Measurements from ENCODE around the gene MGAT5.
"Not testable (repeated sequence)": the region's sequence is repeated elsewhere in the genome, so short reads cannot be mapped to it uniquely, and the experiment has no call there.

MGAT5 gene

DNA sequence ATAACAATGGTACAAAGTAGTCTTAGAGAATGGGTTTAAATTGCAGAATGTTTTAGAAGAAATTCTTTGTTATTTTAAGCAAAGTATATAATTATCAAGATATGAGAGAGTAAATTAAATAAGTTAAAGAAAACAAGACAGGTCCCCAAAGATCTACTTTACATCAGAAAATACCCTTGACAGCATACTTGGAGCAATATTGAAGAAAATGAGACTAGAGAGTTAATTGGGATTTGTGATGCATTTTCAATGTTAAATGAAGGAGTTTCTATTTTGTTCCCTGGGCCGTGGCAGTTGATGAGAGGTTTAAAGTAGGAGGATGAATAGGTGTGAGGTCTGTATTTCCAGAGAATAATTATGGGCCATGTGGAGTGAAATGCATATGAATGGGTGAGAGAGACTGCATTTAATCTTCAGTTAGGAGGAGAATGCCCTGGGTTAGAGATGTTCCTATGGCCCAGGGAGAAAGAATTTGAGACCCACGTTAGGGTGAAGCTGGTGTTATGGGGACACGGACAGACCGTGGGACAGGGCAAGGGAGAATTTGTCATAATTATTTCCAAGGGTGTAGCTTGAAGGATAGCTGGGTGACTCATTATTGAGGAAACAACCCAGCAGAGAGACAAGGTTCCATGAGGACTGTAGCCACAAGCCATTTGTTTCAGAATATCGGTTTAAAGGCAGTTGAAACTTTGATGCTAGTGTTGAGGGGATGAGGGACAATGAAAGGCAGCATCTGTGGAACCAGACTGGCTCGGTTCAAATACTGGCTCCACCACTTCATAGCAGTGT, 22.7 kb downstream of the MGAT5 start:
- DNase-seq (ENCODE audit: low read depth), result no peak

DNA sequence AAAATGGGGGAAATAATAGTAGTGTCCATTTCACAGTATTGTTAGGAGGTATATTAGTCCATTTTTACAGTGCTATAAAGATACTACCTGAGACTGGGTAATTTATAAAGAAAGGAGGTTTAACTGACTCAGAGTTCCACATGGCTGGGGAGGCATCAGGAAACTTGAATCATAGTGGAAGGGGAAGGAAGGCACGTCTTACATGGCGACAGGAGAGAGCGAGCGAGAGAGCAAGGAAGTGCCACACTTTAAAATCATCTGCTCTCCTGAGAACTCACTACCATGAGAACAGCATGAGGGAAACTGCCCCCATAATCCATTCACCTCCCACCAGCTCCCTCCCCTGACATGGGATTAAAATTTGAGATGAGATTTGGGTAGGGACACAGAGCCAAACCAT, 23.4 kb downstream of the MGAT5 start:
- no peak for DNase-seq (ENCODE audit: low read depth)

DNA sequence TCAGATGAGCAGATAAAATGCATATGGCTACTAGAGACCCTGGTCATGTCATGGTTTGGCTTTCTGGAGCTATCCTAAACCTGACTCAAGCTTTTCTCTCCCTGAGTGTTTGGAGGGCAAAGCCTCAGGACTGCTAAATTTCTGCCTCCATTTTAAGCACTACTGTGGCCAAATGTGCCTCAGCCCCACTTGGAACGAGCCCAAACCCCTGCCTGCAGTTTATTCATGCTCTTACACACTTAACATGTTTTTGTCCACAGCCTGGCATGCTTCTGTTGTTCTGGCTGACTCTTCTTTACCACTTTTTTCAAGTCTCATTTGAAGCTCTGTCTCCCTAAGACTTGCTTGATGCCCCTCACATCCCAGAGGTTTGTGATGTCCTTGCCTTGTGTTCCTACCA, 24.7 kb downstream of the MGAT5 start:
- no peak for DNase-seq (ENCODE audit: low read depth)

DNA sequence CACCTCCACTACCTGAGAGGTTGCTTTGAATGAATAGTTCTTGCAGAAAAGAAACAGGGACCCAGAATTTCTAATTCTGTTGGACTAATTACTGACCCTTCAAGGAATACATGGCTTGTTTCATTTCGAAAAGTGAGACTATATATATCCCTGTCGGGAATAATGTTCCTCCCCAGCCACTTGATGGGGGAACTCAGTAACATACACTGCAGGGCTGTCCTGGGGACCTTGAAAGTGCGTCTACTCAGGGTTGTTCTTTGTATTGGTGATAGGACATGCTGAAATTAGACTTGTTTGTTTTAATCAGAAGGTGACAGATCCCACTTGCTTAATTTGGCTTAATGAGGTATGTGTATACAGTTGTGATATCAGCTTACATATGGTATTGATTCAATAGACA, 25.5 kb downstream of the MGAT5 start:
- no peak for DNase-seq (ENCODE audit: low read depth)

DNA sequence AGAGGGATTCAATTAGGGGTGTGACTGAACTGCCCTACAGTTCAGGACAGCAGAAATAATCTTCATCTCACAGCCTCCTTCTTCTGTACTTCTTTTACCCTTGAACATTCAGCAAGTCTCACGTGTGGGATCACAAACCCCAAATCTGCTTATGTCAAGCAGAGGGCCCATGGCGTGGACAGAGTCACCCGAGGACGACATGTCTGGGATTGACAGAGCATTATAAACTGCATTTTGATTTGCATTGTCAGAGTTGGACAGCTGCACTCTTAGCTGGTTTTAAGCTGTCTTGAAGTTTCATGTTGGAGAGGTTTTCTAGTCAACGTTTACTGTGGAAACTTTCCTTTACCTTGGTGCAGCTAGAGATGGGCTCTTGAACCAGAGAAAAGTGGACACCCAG, 26.4 kb downstream of the MGAT5 start:
- no peak for DNase-seq (ENCODE audit: low read depth)

DNA sequence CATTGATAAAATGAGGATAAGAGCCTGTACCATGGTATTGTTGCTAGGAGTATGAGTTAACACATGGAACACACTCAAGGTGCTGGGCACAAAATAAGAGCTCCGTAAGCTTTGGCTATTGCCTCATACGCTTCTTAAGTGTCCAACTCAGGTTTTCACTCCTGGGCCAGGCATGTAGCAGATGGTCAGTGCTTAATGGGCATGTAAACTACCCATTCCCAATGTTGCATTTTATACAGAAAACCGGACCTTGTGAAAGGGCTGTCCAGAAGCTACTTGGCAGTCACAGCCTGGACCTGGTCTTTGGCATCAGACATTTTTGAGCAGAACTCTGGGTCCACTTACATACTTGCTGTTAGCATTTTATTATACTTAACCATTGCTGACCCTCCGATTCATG, 26.9 kb downstream of the MGAT5 start:
- no peak for DNase-seq (ENCODE audit: low read depth)

DNA sequence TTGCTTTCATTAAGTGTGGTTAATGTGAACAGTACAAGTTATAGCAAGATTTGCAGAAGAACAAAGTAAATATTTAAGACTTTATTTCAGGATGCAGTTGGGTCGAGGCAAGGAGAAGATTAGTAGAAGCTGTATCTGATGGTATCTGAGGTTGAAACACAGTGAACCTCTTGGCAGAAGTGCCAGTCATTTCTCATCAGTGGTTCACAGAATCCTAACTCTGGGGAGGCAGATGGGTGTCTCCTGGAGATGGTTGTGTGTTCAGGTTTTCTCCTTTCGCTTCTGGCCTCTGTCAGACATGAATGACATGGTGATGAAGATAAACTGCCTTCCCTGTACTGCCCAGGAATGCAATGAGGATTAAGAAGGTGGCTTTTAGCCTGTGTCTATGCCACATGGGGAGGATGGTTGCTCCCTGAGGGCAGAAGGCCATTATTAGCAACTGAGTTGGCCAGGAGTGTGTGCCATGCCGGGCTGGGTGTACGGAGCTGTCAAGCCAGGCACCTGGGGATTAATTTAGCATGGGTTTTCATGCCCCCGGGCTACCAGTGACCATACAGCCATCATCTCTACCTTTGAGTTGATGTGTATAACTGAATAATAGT, 28.0 kb downstream of the MGAT5 start:
- no peak for DNase-seq (ENCODE audit: low read depth)

DNA sequence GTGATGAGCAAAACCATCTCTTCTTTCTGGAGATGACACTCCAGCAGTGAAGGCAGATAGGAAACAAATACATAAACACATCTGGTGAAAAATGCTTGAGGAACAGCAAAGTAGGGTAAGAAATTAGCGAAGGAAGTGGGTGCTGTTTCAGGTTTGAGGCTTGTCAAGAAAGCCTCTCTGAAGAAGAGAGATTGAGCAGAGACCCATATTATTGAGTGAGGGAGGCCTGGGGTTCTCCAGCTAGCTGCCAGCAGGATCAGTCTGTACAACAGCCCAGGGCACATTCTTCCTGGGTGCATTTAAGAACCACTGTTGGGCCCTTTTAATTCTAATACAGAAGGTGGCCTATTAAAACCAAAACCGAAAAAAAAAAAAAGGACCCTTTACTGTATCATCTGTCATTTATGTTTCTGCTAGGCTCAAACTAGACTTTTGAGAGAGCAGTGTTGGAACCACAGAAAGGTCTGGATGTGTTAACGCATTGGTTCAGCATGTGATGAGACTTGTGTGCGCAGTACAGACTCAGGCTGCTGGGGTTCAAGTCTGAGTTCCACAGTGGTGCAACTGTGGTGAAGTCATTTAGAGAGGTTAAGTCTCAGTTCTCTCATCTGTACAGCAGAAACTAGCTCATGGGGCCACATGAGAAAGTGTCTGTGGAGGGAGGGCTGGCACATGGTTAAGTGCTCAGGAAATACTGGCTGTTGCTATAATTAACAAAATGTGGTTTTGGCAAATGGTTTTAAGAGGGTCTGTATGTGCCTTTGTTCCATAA, 28.9 kb downstream of the MGAT5 start:
- no peak for DNase-seq (ENCODE audit: low read depth)

DNA sequence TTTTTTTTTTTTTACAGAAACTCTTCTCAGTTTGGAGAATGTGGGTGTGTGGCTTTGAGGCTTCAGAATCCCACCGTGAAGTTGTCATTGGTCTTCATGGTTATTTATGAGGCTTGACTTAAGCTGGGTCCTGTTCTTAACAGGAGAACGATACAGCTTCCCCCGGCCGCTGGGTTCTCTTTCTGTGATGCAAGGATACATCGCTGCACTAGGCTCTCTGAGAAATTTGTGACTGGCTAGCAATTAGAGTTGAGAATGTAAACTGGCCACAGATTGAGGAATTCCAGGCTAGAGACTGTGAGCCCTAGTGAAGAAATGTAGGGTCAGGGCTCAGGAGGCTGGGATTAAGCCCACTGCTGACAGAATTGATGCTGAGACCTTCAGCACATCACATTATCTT, 29.8 kb downstream of the MGAT5 start:
- DNase-seq (ENCODE audit: low read depth), result no peak

DNA sequence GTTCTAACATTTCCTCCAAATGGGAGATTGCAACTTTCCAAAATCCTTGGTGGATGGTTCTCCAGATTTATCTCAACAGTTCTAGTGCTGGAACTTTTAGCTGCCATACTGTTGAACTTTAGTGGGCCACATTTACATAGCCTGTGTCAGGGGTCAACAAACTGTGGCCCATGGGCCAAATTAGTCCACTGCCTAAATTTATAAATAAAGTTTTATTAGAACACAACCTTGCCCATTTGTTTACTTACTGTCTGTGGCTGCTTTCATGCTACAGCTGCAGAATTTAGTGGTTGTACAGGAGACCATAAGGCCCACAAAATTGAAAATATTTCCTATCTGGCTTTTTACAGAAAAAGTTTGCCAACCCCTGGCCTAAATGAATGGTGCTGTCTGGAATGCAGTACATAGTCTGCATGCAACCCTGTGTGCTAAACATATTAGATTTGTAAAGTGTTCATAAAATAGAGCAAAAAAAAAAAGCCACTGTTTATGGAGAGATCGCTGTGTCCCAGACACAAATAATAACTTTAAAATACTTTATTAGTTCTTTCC, 30.3 kb downstream of the MGAT5 start:
- no peak for DNase-seq (ENCODE audit: low read depth)

DNA sequence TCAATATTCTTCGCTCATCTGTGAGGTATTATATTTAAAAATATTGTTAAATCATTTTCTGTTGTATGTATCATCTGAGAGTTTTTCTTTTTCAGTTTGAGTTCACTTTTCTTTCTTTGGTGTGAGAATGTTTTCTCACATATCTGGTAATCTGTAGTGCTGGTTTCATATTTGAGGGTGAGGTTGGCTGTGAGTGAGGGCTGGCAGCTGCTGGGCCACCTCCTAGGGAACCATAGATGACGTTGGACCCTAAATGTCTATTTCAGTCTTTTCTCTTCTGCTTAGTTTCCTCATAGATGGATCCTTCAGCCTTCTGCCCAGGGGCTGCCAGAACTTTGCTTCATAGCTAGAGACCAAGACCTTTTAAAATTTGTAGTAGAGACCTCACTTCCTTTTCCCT, 33.5 kb downstream of the MGAT5 start:
- no peak for DNase-seq (ENCODE audit: low read depth)

DNA sequence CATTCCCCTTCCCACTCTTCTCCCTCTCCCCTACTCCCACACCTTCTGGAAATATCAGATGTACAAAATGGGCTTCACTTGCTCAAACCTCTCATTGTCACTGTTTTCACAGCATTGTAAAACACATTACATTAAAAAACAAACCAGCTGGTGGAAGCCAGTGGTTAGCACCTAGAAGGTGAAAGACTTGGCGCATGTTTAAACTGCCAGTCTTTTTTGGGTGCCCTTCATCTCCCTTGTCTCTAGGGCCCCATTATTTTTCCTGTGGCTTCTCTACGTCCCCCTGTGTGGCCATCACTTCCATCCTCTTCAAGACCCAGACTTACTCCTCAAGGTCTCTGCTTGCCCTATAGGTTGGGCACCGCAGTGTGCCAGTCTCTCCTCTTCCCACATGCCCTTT, 34.9 kb downstream of the MGAT5 start:
- no peak for DNase-seq (ENCODE audit: low read depth)

DNA sequence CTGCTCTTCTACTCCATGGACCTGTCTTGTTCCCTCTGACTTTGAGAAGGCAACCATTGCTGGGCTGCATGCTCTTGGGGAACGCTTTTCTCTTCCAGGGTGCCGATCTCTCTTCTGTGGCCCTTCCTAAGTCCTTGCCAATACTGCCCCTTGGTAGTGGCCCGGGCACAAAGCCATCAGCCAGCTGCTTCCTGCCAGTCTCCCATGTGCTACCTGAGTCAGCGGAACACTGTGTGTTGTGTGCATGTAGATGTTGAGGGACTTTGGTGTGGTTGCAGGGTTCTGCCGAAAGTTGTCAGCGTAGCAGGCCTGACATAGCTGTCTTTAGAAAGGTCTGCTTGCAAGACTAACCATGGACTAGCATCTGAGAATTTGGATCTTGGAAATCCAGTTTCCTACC, 35.4 kb downstream of the MGAT5 start:
- no peak for DNase-seq (ENCODE audit: low read depth)

DNA sequence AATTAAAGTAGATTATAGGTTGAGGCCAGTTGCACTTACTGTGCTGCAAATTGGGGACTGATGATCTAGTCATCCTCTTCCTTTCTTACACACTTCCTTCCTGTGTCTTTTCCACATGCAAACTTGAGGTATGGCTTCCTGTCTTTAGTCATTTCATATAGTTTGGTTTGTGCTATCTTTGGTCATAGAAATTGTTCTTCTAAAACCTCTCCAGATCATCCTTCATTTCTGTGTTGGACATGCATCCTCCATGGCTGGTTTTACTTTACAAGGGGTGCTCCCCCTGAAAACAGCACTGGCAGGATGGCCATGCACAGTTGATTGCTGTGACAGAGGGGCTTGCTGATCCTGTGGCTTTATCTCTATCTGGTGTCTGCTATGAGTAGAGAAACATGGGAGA, 36.5 kb downstream of the MGAT5 start:
- DNase-seq (ENCODE audit: low read depth), result no peak

DNA sequence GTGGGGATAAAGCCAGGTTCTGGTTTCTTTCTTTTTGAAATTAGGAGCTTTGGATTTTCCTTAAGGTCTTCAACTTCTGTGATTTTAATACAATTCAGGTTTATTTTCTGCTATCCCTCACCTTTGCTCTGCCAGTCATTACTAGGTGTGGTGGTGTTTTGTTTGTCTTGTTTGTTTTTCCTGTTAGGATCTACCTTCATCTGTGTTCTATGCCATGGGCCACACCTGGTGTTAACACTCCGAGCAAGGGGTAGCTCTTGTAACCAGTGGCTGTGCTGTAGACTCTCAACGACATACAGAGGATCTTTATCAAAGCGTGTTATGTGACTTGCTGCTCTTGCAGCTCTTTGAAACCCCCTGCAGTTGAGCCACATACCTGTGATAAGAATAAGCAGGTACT, 38.6 kb downstream of the MGAT5 start:
- no peak for DNase-seq (ENCODE audit: low read depth)

DNA sequence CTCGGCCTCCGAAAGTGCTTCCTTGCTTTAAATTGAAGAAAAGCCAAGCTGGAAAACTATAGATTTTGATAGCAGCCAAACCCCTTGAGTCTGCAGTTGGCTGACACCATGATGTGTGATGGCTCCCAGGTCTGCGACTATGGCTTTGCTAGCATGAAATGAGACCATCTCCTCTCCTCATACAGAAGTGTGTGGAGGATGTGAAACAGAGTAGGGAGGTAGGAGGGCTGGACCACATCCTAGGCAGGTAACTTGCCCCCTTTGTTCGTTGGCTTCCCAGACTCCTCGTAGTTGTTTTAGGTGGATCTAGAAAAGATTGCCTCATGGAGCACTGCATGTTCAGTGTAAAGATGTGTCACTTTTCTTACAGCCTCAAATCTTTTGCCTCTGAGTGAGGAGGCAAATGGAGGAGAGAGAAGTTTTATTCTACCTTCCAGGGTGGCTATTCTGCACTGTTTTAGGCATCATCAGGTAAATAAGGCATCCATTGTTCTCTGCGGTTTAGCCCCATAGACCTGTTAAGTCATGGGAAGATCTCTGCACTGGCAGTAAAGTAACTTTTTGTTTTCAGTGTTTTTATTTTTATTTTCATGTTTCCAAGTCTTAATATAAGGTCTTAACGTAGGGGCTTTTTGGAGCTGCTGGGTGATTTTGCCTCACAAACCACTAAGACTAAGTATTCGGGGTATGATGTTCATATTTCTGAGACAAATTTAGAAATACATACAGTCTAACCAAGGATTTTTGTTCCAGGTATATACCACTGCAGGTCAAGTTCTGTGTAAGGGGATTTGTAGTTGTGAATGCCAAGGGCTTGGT, 40.1 kb downstream of the MGAT5 start:
- DNase-seq (ENCODE audit: low read depth), result no peak

DNA sequence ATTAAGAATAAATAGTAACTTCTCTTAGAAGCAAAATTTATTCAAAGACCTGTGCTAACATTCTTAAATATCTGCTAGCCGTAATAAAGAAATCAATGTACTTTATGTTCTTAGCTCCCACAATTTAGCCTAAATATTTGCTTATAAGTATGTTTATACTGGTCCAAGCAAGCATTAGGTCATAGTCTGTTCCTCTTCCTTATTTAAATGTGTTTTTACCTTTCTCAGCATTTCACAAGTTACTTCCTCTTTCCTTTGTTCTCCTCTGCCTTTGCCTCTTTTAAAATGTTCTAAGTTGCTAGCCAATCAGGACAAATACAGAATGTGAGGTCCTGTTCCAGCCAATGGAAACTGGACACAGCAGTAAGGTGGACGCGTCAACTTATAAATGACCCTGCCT, 40.7 kb downstream of the MGAT5 start:
- not testable (repeated sequence) for DNase-seq (ENCODE audit: low read depth)

DNA sequence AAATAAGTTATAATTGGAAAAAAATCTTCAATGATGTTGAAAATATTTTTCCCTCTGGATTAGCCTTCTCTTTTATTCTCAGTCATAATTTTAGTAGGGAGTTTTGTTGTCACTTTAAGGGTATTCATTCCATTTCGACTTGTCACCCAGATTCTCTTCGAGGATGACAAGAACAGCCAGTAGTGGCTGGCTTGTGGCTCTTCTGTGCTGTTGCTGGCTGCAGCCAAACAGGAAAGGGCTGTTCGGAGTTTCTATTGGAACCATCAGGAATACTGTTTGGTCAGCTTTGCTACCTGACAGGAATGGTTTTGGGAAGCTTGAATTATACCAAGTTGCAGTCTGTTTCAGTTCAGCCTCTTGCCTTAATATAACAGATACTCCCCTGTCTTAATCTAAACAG, 41.6 kb downstream of the MGAT5 start:
- DNase-seq (ENCODE audit: low read depth), result no peak

DNA sequence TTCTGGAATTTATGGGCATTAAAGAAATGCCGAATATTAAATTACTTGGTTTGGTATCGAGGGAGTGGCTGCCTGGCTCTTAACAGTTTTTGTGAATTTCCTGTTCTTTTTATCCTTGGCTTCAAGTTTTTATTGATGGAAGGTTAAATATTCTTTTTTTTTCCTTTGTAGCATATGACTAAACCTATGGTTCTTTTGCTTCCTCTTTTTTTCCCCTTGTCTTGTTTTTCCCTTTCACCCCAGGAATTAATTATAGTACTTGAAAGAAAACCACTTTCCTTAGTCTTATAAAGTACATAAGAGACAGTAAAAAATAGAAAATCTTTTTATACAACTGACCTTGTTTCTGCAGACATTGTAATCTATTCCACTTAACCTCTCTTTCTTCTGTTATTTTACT, 42.4 kb downstream of the MGAT5 start:
- no peak for DNase-seq (ENCODE audit: low read depth)

DNA sequence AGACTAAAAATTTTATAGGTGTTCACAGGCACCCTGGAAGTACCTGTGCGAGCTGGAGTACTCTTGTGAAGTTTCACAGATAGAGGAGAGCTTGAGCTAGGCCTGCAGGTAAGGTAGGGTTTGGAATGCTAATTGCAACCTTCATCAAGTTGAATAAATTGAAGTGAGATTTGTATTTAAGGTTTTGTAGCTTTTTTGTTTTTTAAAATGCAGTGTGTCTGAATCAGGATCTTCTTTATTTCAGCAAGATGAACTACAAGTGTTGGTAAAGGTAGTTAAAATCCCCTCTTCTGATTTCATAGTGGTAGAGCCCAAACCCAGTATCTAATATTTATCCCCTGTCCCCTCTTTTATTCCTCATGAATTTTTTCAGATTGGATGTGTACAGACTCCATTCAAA, 45.5 kb downstream of the MGAT5 start:
- no peak for DNase-seq (ENCODE audit: low read depth)

DNA sequence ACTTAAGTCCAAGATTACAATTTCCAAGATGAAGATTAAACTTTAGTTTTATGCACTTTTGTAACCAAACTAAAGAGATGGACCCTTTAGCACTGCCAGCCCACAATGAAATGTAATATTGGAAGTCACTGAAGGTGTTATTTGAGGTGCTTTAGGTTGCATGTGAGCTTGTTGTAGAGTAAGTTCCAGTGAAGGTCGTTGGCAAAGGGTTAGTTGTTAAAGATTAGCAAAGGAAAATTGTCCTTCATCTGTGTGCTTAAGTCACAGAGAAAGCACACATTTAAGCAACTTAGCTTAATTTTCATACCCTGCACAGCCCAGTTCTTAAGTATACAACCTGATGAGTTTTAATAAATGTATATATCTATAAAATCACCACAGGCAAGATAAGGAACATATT, 46.7 kb downstream of the MGAT5 start:
- no peak for DNase-seq (ENCODE audit: low read depth)

Measured in activated T-helper 9 cell treated with anti-CD3 and anti-CD28 coated beads, Interleukin-2, amount 50 U/mL, for 16 hours (primary cell).